CD4-positive, alpha-beta T cell (primary cell): ENCODE measurements around the gene MEIS1. TPM values are rescaled to one million over a fixed set of nuclear protein-coding genes. Genes with fewer than 3 reads are reported as not detected.

Experiments used
- ATAC-seq: fragments of 200-7000 bp; cut with Tn5 transposase; one replicate; pipeline ENCODE4 v1.10.0; 2022; ENCODE audit warnings: mild to moderate bottlenecking; ENCODE audit not compliant: poor library complexity
- CTCF ChIA-PET: fragments of 350-600 bp; sonication (Branson Sonifier 250); formaldehyde crosslinking; loops from one replicate; lab custom pipeline; 2021; ENCODE audit warnings: antibody characterized with exemption, inconsistent platforms; lab: Charles Lee
- POLR2A ChIA-PET: fragments of 350-600 bp; sonication (Branson Sonifier 250); formaldehyde crosslinking; loops from one replicate; lab custom pipeline; 2021; ENCODE audit warnings: antibody characterized with exemption, inconsistent platforms; lab: Charles Lee
- DNase-seq, 14 experiments: peaks; one replicate each; pipeline ENCODE4 v3.0.0-alpha.2; 2013 to 2020; ENCODE audit warnings: mixed read lengths in 2 of 14
- H3K27ac ChIP-seq, 2 donors: one replicate each; pipeline versions ENCODE4 v1.5.1 to v1.7.0; 2013; ENCODE audit warnings: low read length in 2 of 2, low read depth in 1 of 2, mild to moderate bottlenecking in 1 of 2
- H3K27me3 ChIP-seq, 2 experiments: 1 replicate in 1 of 2; 2 replicates in 1 of 2; pipeline versions ENCODE4 v1.6.1 to v1.7.0; 2013; ENCODE audit warnings: low read length in 2 of 2, control low read depth in 1 of 2, mild to moderate bottlenecking in 1 of 2, moderate library complexity in 1 of 2; ENCODE audit not compliant: insufficient read depth in 2 of 2, control insufficient read depth in 1 of 2
- H3K36me3 ChIP-seq: one replicate; pipeline ENCODE4 v1.6.1; 2013; ENCODE audit warnings: low read length, control low read depth; ENCODE audit not compliant: insufficient read depth
- H3K4me1 ChIP-seq: one replicate; pipeline ENCODE4 v1.6.1; 2013; ENCODE audit warnings: low read length, control low read depth; ENCODE audit not compliant: insufficient read depth
- H3K4me3 ChIP-seq: one replicate; pipeline ENCODE4 v1.5.1; 2013; ENCODE audit warnings: mild to moderate bottlenecking, low read length, moderate library complexity
- H3K9me3 ChIP-seq, 2 experiments: 1 replicate in 1 of 2; 2 replicates in 1 of 2; pipeline versions ENCODE4 v1.6.1 to v1.7.0; 2013; ENCODE audit warnings: low read length in 2 of 2, mild to moderate bottlenecking in 2 of 2, control low read depth in 1 of 2, moderate library complexity in 1 of 2; ENCODE audit not compliant: control insufficient read depth in 1 of 2, insufficient read depth in 1 of 2
- H3K27ac Mint-ChIP-seq: one replicate; pipeline ENCODE4 v1.8.0; 2020; ENCODE audit warnings: mixed read lengths
- H3K27me3 Mint-ChIP-seq: one replicate; pipeline ENCODE4 v1.8.0; 2021; ENCODE audit warnings: mixed read lengths
- H3K36me3 Mint-ChIP-seq: one replicate; pipeline ENCODE4 v1.8.0; 2021; ENCODE audit warnings: low read depth, mixed read lengths
- H3K4me1 Mint-ChIP-seq: one replicate; pipeline ENCODE4 v1.8.0; 2021; ENCODE audit warnings: low read depth, mixed read lengths
- H3K4me3 Mint-ChIP-seq: one replicate; pipeline ENCODE4 v1.8.0; 2020; ENCODE audit warnings: mild to moderate bottlenecking, mixed read lengths
- H3K9me3 Mint-ChIP-seq: one replicate; pipeline ENCODE4 v1.8.0; 2020; ENCODE audit warnings: mixed read lengths
- CTCF ChIP-seq: fragments of 200-600 bp; IDR thresholded peaks from one replicate; pipeline ENCODE4 v1.8.0; 2022; ENCODE audit warnings: antibody characterized with exemption, mild to moderate bottlenecking
- intact Hi-C, 2 experiments: fragments of 100-400 bp; cut with DNase I in 1 of 2; cut with micrococcal nuclease in 1 of 2; formaldehyde crosslinking; loops; one replicate each; pipeline versions ENCODE4 v1.15.1 to v1.9.0; 2023 to 2025; cut with DNase I, micrococcal nuclease
- total RNA-seq, 174 experiments: library from RNA in 2 of 174; stranded (reverse) in 2 of 174; gene quantifications; one replicate each; pipeline ENCODE4 v1.2.3 and lab custom pipeline; 2021 to 2026

MEIS1 gene
- total RNA-seq, 2 experiments from 2014 or later, result not detected

- H3K27ac Mint-ChIP-seq, result no peak overlapping the region
- ATAC-seq (no peak), DNase-seq (no peak)
- no peaks in the 10 kb centered on the region for H3K4me1 Mint-ChIP-seq
- H3K27me3 Mint-ChIP-seq, result peaks cover 4% of the 10 kb centered on the region
- H3K4me3 Mint-ChIP-seq, result no peak overlapping the region
- POLR2A ChIA-PET, result no interaction called here
- H3K27me3 ChIP-seq, result no peaks in the 10 kb centered on the region
- H3K27ac ChIP-seq, result no peak overlapping the region
- peaks cover 7% of the 10 kb centered on the region for H3K9me3 Mint-ChIP-seq
- TF ChIP-seq CTCF, result no peak
- CTCF ChIA-PET, result no interaction called here
- intact Hi-C loops, result no loop called here
- no peaks in the 10 kb centered on the region for H3K36me3 ChIP-seq
- no peaks in the 10 kb centered on the region for H3K4me1 ChIP-seq
- no peaks in the 10 kb centered on the region for H3K36me3 Mint-ChIP-seq
- no peak overlapping the region for H3K4me3 ChIP-seq
- peaks cover 0 to 4% of the 10 kb centered on the region in 2 experiments for H3K9me3 ChIP-seq
Observed at GRCh38 chr2:66408905-66409304, 26.0 kb upstream of the MEIS1 start.

DNA sequence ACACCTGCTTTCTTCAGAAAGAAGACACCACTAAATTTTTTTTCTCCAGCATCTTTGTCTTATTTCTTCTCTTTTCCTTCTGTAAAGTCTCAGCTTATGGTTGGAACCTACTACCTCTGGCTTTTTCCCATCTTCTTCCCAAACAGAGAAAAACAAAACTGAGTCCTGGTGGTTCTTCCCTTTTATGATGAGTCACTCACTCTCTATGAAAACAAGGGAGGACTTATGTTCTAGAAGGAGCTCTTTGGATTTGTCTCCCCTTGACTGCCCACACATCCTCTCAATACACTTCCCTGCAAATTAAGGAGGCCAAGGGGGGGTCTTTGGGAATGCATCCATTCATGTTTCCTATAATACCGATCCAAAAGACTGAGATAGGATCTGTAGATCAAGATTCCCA, 22.1 kb upstream of the MEIS1 start:
- ChIA-PET POLR2A (no interaction called here), CTCF (no interaction called here)
- H3K9me3 Mint-ChIP-seq, result no peaks in the 10 kb centered on the region
- H3K27me3 Mint-ChIP-seq, result no peaks in the 10 kb centered on the region
- no peak overlapping the region for H3K27ac ChIP-seq
- TF ChIP-seq CTCF, result no peak
- no peaks in the 10 kb centered on the region for H3K9me3 ChIP-seq
- H3K4me3 ChIP-seq, result no peak overlapping the region
- no peak overlapping the region for H3K27ac Mint-ChIP-seq
- intact Hi-C loops, result no loop called here
- H3K27me3 ChIP-seq, result no peaks in the 10 kb centered on the region
- H3K36me3 ChIP-seq, result no peaks in the 10 kb centered on the region
- H3K4me3 Mint-ChIP-seq, result no peak overlapping the region
- no peaks in the 10 kb centered on the region for H3K4me1 Mint-ChIP-seq
- no peak for DNase-seq
- ATAC-seq, result no peak
- H3K36me3 Mint-ChIP-seq, result no peaks in the 10 kb centered on the region
- H3K4me1 ChIP-seq, result no peaks in the 10 kb centered on the region

GRCh38 chr2:66414896-66415295, 20.0 kb upstream of the MEIS1 start:
- no peaks in the 10 kb centered on the region for H3K27me3 ChIP-seq
- ChIA-PET POLR2A (no interaction called here), CTCF (no interaction called here)
- Mint-ChIP-seq H3K27ac (no peak overlapping the region), H3K27me3 (no peaks in the 10 kb centered on the region), H3K4me1 (no peaks in the 10 kb centered on the region), H3K4me3 (no peak overlapping the region), H3K36me3 (no peaks in the 10 kb centered on the region), H3K9me3 (no peaks in the 10 kb centered on the region)
- H3K27ac ChIP-seq, result no peak overlapping the region
- no peak for DNase-seq
- H3K9me3 ChIP-seq, result no peaks in the 10 kb centered on the region
- no peak for ATAC-seq
- H3K4me1 ChIP-seq, result no peaks in the 10 kb centered on the region
- H3K36me3 ChIP-seq, result no peaks in the 10 kb centered on the region
- intact Hi-C loops, result no loop called here
- no peak overlapping the region for H3K4me3 ChIP-seq
- TF ChIP-seq CTCF, result no peak
